H1 (cell line): ENCODE measurements around the gene APOOL. TPM values are rescaled to one million over a fixed set of nuclear protein-coding genes. Genes with fewer than 3 reads are reported as not detected.

Experiments used
- HDAC2 ChIP-seq, 2 experiments: fragments of 300-600 bp in 1 of 2; sonication (generic) in 1 of 2; IDR thresholded peaks; 2 replicates each; pipeline ENCODE4 v1.6.1; 2011 to 2012; ENCODE audit warnings: low read depth in 2 of 2, low read length in 2 of 2, mild to moderate bottlenecking in 2 of 2, moderate library complexity in 2 of 2, borderline replicate concordance in 1 of 2, inconsistent platforms in 1 of 2
- polyA plus RNA-seq, 7 experiments: library from polyadenylated mRNA; depleted of rRNA in 3 of 7; stranded (reverse) in 5 of 7; unstranded in 2 of 7; fragments of >200 nt in 5 of 7; fragments of 200-250 nt in 2 of 7; gene quantifications; 1 replicate in 5 of 7; 2 replicates in 1 of 7; 4 replicates in 1 of 7; pipeline versions ENCODE4 v1.2.1 to v1.2.3, GENCODE V29; 2011 to 2013; ENCODE audit warnings: missing spikeins in 2 of 7, mixed read lengths in 2 of 7
- total RNA-seq: library from RNA; stranded (reverse); fragmentation: NEBNext Ultra II Directional; extraction: Animal tissue kit (Norgen Biotek cat#: 25700); gene quantifications from 2 replicates; pipeline ENCODE4 v1.2.1, GENCODE V29; 2021

APOOL gene
- total and polyA plus RNA-seq, 2 of the 8 experiments (the other 6 are each of a cell fraction or from before 2014, with no cell fraction given), result 2.4 to 8.1 TPM

- no peak for TF ChIP-seq HDAC2 (IDR thresholded peaks at IDR 0.05; ENCODE audit: borderline replicate concordance in 1 of 2, low read depth in 2 of 2, low read length in 2 of 2)
- TF ChIP-seq, all 59 proteins: peak for 0
Observed at GRCh38 chrX:85004255-85004654, 578 bp downstream of the APOOL start (continued).
